Esophagus squamous epithelium (tissue), 5 donors: ENCODE measurements around the gene COQ8B. TPM values are rescaled to one million over a fixed set of nuclear protein-coding genes. Genes with fewer than 3 reads are reported as not detected.
"Not testable (repeated sequence)": the region's sequence is repeated elsewhere in the genome, so short reads cannot be mapped to it uniquely, and the experiment has no call there.

Experiments
- DNase-seq: peaks from one replicate; lab custom pipeline; 2025; lab: John Stamatoyannopoulos, UW
- H3K27ac ChIP-seq, 4 donors: fragments of 200-600 bp; sonication (generic); one replicate each; pipeline ENCODE4 v1.5.1; 2016 to 2019; ENCODE audit warnings: mild to moderate bottlenecking in 1 of 4
- H3K27me3 ChIP-seq, 4 donors: fragments of 200-600 bp; sonication (generic); 1 replicate in 3 of 4; 2 replicates in 1 of 4; pipeline versions ENCODE4 v1.5.1 to v1.6.0; 2017 to 2021; ENCODE audit warnings: antibody characterized with exemption in 1 of 4
- H3K36me3 ChIP-seq, 3 donors: fragments of 200-600 bp; sonication (generic); one replicate each; pipeline ENCODE4 v1.5.1; 2016 to 2019
- H3K4me1 ChIP-seq, 3 donors: fragments of 200-600 bp; sonication (generic); one replicate each; pipeline ENCODE4 v1.5.1; 2017 to 2019
- H3K4me3 ChIP-seq, 4 donors: fragments of 200-600 bp; sonication (generic); 1 replicate in 3 of 4; 2 replicates in 1 of 4; pipeline ENCODE4 v1.5.1; 2016 to 2019; ENCODE audit warnings: mild to moderate bottlenecking in 2 of 4, moderate library complexity in 1 of 4
- H3K9me3 ChIP-seq, 3 donors: fragments of 200-600 bp; sonication (generic); one replicate each; pipeline ENCODE4 v1.5.1; 2016 to 2019
- CTCF ChIP-seq, 6 experiments: fragments of 450-650 bp in 4 of 6; fragments of 200-600 bp in 2 of 6; sonication (generic) in 2 of 6; IDR thresholded peaks; one replicate each; pipeline ENCODE4 v1.5.1; 2016 to 2019; ENCODE audit warnings: antibody characterized with exemption in 6 of 6, mild to moderate bottlenecking in 4 of 6, moderate library complexity in 4 of 6
- POLR2A ChIP-seq, 4 donors: fragments of 450-650 bp; IDR thresholded peaks; one replicate each; pipeline ENCODE4 v1.6.1; 2017; ENCODE audit warnings: antibody characterized with exemption in 4 of 4, mild to moderate bottlenecking in 4 of 4, moderate library complexity in 3 of 4
- WGBS, 2 donors: methylation state at CpG; one replicate each; pipeline ENCODE4 v1.1.5; 2018; 5-methylcytosine and 5-hydroxymethylcytosine counted together
- intact Hi-C: fragments of 100-400 bp; cut with DNase I; formaldehyde crosslinking; loops from one replicate; pipeline ENCODE4 v1.15.0; 2022
- total RNA-seq, 4 donors: library from RNA; depleted of rRNA; stranded (reverse); fragments of >200 nt; gene quantifications; one replicate each; pipeline ENCODE4 v1.1.0, GENCODE V29; 2016
- donor health status: DM: yes; HTN: yes; CAD: no.

Gene COQ8B
- total RNA-seq, 4 donors from 2014 or later: 19.3 to 64.1 (median 33.3) TPM

GRCh38 chr19:40733149-40733548 is 16.5 kb upstream of the COQ8B start:
- no peak overlapping the region for H3K4me3 ChIP-seq
- peaks cover 0 to 53% (median 0%) of the 10 kb centered on the region in 3 donors for H3K4me1 ChIP-seq
- peak overlapping the region in 1 of 4 donors; percentile 85 for H3K27ac ChIP-seq
- H3K27me3 ChIP-seq: no peaks in the 10 kb centered on the region
- TF ChIP-seq CTCF (IDR thresholded peaks at IDR 0.05) (no peak), POLR2A (IDR thresholded peaks at IDR 0.05) (no peak)
- WGBS, 2 donors: 91 to 93% methylated on average over 4 to 9 of the region's 13 CpGs
- H3K9me3 ChIP-seq: no peaks in the 10 kb centered on the region
- H3K36me3 ChIP-seq: peaks cover 58 to 100% (median 70%) of the 10 kb centered on the region in 3 donors
- intact Hi-C loops: no loop called here
- DNase-seq: no peak

GRCh38 chr19:40732304-40732703 is 15.6 kb upstream of the COQ8B start:
- Histone ChIP-seq H3K27ac (peak overlapping the region in 1 of 4 donors; percentile 85), H3K4me1 (peaks cover 0 to 50% (median 0%) of the 10 kb centered on the region in 3 donors), H3K36me3 (peaks cover 57 to 100% (median 69%) of the 10 kb centered on the region in 3 donors)
- H3K4me3 ChIP-seq, DNase-seq, H3K27me3 ChIP-seq, intact Hi-C loops, H3K9me3 ChIP-seq: not testable (repeated sequence)
- WGBS, 2 donors: 89 to 96% methylated on average over 13 to 14 of the region's 16 CpGs

DNA sequence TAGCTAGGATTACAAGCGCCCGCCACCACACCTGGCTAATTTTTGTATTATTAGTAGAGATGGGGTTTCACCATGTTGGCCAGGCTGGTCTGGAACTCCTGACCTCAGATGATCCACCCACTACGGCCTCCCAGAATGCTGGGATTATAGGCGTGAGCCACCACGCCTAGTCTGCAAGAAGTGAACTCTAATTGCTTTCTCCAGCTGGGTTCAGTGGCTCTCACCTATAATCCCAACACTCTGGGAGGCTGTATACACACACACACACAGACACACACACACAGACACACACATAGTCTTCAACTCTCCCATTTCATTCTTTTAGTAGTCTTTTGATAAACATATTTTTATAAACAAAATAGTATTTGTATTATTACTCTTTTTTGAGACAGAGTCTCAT is 13.4 kb upstream of the COQ8B start:
- WGBS, 2 donors: 81 to 83% methylated on average over 5 of the region's 5 CpGs
- H3K9me3 ChIP-seq, DNase-seq, H3K27ac ChIP-seq, H3K27me3 ChIP-seq, intact Hi-C loops, H3K4me3 ChIP-seq: not testable (repeated sequence)
- peaks cover 54 to 100% (median 65%) of the 10 kb centered on the region in 3 donors for H3K36me3 ChIP-seq
- H3K4me1 ChIP-seq: peaks cover 0 to 32% (median 0%) of the 10 kb centered on the region in 3 donors

- intact Hi-C loops: no loop called here
- Histone ChIP-seq H3K9me3 (no peaks in the 10 kb centered on the region), H3K27ac (peak overlapping the region in 1 of 4 donors; percentile 8), H3K36me3 (peaks cover 41 to 100% (median 51%) of the 10 kb centered on the region in 3 donors), H3K27me3 (no peaks in the 10 kb centered on the region), H3K4me3 (no peak overlapping the region), H3K4me1 (peaks cover 8 to 50% (median 8%) of the 10 kb centered on the region in 3 donors)
- WGBS, 2 donors: 87 to 98% methylated on average over 4 of the region's 4 CpGs
- no peak for TF ChIP-seq CTCF (IDR thresholded peaks at IDR 0.05)
- no peak for DNase-seq
These were observed 9.6 kb upstream of the COQ8B start for GRCh38 chr19:40726279-40726678.

DNA sequence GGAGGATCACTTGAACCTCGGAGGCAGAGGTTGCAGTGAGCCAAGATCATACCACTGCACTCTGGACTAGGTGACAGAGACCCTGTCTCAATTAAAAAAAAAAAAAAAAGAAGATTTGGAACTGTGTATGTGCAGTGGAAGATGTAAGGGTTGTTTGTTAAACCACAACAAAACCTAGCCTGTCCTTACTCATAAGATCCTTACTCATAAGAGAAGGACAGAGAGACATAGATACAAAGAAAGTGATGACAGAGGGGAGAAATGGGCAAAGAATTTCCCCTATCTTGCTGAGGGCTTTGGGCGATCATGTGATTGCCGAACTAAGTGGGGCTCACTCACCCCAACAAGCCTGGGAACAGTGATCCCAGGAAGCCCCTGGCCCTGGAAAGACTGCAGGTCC is 8.2 kb upstream of the COQ8B start:
- WGBS, 2 donors: 83 to 97% methylated on average over 3 of the region's 3 CpGs
- peak overlapping the region in 1 of 4 donors; percentile 100 for H3K27ac ChIP-seq
- TF ChIP-seq CTCF (IDR thresholded peaks at IDR 0.05): no peak
- no peak for TF ChIP-seq POLR2A (IDR thresholded peaks at IDR 0.05)
- no peak overlapping the region for H3K4me3 ChIP-seq
- intact Hi-C loops: no loop called here
- H3K4me1 ChIP-seq: peaks cover 13 to 56% (median 19%) of the 10 kb centered on the region in 3 donors
- no peak for DNase-seq
- no peaks in the 10 kb centered on the region for H3K9me3 ChIP-seq
- H3K36me3 ChIP-seq: peaks cover 36 to 91% (median 37%) of the 10 kb centered on the region in 3 donors
- no peaks in the 10 kb centered on the region for H3K27me3 ChIP-seq

DNA sequence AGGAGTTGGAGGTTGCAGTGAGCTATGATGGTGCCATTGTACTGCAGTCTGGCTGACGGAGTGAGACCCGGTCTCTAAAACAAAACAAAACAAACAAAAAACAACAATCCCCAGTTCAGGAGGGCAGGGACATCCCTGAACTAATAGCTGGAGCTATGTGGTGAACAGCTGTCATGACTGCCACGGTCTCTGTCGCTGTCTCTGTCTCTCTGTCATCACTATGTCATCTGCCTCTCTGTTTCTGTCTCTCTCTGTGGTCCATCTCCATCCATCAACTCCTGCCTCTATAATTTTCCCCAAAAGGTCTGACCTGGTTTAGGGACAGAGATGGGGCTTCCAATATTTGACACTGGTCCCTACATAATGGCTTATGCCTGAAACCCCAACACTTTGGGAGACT is 7.6 kb upstream of the COQ8B start:
- Histone ChIP-seq H3K4me1 (peaks cover 13 to 62% (median 19%) of the 10 kb centered on the region in 3 donors), H3K27me3 (no peaks in the 10 kb centered on the region), H3K9me3 (no peaks in the 10 kb centered on the region), H3K36me3 (peaks cover 31 to 85% (median 32%) of the 10 kb centered on the region in 3 donors), H3K27ac (peak overlapping the region; percentile 31 to 100 (median 100)), H3K4me3 (no peak overlapping the region)
- TF ChIP-seq POLR2A (IDR thresholded peaks at IDR 0.05): no peak
- no peak for TF ChIP-seq CTCF (IDR thresholded peaks at IDR 0.05)
- 94 to 98% methylated on average over 4 of the region's 4 CpGs for WGBS, 2 donors
- DNase-seq: no peak
- intact Hi-C loops: no loop called here
